Activated CD4-positive, alpha-beta T cell treated with anti-CD3 and anti-CD28 coated beads, Interleukin-2, amount 50 U/mL, for 1 hour (primary cell): ENCODE results near the gene DFFA.
"Not testable (repeated sequence)": the region's sequence is repeated elsewhere in the genome, so short reads cannot be mapped to it uniquely, and the experiment has no call there.

Experiments used
- DNase-seq: peaks from one replicate; pipeline ENCODE4 v3.0.0-alpha.2; 2020

The DFFA gene

GRCh38 chr1:10425826-10426534 is 46.3 kb downstream of the DFFA start:
- not testable (repeated sequence) for DNase-seq

- no peak for DNase-seq
Observed at GRCh38 chr1:10424651-10425050, 47.7 kb downstream of the DFFA start.

DNA sequence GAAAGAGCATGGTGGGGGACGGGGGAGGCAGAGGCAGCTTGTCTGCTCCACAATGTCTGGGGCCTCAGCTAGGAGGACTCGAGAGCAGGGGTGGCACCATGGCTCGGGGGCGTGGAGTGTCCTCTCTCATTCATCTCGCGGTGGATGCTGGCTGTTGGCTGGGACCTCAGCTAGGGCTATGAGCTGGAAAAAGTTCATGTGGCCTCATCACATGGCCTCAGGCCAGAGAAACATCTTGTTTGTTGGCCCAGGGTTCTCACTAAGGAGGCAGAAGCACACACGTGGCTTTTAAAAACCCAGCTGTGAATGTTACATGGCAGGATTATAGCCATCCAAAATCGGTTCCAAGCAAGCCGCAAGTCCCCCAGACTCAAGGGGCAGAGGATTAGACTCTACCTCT is 48.3 kb downstream of the DFFA start:
- no peak for DNase-seq

DNA sequence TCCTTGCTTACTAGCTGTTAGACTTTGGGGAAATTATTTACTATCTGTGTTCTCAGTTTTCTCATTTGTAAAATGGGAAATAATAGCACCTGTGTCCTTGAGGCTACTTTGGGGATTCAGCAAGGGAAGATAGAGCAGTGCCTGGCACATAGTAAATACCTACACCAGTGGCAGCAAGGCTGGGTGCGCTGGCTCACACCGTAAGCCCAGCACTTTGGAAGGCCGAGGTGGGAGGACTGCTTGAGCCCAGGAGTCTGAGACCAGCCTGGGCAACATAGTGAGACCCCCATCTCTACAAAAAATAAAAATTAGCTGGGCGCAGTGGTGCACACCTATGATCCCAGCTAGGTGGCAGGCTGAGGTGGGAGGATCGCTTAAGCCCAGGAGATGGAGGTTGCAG is 50.7 kb downstream of the DFFA start:
- DNase-seq, result no peak

DNA sequence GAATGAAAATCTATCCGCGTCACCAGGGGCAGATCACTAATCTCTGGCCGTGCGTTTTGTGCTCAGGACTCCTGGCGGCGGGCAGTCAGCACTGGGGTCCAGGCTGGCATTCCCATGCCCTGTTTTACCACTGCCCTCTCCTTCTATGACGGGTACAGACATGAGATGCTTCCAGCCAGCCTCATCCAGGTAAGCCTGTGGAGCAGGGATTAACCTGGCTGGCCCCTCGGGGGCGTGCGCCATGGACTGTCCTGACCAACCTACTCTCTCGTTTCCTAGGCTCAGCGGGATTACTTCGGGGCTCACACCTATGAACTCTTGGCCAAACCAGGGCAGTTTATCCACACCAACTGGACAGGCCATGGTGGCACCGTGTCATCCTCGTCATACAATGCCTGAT is 53.0 kb downstream of the DFFA start:
- DNase-seq, result no peak

- DNase-seq, result not testable (repeated sequence)
Observed at GRCh38 chr1:10418741-10419140, 53.6 kb downstream of the DFFA start.

DNA sequence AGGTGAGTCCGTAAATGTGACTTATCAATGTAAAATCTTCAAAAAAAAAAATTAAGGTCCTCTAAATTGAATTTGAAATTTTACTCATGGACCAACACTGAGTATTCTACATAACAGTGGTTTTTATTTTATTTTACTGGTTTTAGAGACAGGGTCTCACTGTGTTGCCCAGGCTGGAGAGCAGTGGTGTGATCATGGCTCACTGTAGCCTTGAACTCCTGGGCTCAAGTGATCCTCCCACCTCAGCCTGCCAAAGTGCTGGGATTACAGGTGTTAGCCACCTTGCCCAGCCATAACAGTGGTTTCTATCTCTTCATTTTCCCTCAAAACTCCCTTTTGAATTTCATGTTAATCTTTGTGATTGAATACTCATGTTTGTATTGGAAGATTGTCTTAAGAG is 56.4 kb downstream of the DFFA start:
- not testable (repeated sequence) for DNase-seq

DNA sequence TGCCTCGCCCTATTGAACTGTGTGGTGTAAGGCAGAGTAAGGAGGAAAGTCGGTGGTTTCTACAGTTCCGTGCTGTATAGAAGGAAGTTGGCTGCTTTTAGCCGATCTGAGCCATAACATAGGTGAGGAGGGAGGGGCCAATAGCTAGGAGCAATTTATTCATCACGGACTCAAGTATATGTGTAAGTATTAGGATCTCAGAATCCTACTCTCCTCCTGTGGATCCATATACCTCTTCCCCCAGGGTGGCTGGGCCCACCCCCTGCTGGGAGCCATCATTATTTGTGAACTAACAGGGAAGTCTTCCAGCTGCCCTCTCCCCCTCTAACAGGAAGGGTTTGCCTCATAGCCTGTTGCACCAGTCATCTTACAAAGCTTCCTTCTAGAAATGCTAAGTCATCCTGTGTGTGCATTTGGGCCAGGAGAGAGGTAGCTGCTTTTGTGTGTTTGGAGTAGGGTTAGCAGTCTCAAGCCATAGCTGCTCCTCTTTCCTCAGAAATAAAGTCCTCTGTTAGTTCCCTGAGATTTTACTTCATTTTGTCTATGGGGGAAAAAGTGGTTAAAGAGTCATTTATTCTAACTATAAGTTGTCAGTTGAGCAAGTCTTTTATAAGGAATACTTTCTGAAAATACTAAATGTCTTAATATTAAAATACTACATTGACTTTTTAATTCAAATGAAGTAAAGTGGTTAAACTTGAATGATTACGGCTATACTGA is 57.0 kb downstream of the DFFA start:
- no peak for DNase-seq

DNA sequence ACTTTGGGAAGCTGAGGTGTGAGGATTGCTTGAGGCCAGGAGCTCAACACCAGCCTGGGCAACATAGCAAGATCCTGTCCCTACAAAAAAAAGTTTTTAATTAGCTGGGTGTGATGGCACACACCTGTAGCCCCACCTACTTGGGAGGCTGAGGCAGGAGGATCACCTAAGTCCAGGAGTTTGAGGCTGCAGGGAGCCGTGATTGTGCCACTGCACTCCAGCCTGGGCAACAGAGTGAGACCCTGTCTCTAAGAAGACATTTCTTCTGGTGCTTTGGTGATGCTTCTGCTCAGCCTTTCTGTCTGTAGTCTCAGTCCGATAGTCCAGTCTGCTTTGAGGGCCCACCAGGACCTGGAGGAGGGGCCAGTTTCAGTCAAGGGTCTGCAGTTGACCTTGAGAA is 65.1 kb downstream of the DFFA start:
- DNase-seq, result no peak
